ENCODE data around the gene MPDU1.

DNA sequence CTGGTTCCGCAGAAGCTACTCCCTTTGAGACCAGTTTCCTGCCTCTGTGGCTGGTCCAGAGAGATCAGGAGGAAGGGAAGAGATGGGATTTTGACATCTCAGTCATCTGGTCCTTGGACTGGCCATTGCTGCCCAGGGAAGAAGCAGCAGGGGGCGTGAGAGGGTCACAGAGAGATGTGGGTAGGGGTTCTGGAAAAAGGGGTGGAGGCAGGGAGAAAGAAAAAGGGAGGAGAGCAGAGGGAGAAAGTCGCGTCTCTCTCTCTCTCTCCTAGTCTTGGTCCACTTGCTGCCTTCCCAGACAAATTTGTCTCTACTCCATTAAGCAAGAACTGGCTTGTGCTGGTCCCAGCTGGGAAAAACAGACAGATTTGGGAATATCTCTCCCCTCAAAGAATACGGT is 50.7 kb downstream of the MPDU1 start:
- TF ChIP-seq CTCF (IDR thresholded peaks at IDR 0.05; ENCODE audit: borderline replicate concordance, extremely low read depth, low read length, poor library complexity, severe bottlenecking) (peak; percentile 51), EZH2 (IDR thresholded peaks at IDR 0.05; ENCODE audit: borderline replicate concordance, low read depth, low read length, severe bottlenecking) (no peak)

All from DND-41 (cell line).